NCI-H510A (cell line): ENCODE measurements around the gene CASD1.

ENCODE experiments used
- DNase-seq: peaks from one replicate; lab custom pipeline; 2025; lab: John Stamatoyannopoulos, UW

Gene CASD1

DNA sequence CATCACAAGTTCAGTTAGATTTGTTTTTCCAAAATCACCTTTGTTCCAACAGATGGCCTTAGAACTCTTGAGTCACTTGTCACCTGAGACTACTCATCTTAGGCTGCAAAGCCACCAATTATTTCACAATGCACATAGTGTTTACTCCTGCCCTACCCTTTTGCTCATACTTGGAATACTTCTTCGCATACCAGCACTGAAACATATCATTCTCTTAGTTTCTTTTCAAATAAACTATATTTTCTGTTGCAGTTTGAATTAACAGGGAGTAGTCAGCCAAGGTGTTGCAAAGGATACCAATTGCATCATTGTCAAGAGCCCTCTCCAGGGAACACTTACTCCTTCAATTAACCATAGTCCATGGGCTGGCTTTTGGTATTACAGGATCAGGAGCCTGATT, 71.0 kb downstream of the CASD1 start:
- DNase-seq: no peak

DNA sequence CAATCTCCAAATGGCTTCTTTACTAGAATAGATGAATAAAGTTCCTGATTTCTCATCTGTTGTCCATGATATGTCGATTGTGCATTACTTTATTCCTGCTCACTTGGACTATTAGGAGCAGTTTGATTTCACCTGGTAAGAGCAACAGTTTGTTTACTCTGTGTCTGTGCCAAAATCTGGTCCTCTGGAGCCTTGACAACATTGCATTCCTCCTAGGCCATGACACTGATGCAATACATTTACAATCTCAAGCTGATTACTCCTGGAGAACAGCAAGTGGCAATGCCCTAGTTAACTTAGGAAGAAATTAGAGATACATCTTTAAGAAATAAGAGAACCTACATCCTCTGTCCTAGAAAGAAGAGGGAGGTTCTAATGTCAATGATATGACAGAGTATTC, 74.5 kb downstream of the CASD1 start:
- DNase-seq: no peak

DNA sequence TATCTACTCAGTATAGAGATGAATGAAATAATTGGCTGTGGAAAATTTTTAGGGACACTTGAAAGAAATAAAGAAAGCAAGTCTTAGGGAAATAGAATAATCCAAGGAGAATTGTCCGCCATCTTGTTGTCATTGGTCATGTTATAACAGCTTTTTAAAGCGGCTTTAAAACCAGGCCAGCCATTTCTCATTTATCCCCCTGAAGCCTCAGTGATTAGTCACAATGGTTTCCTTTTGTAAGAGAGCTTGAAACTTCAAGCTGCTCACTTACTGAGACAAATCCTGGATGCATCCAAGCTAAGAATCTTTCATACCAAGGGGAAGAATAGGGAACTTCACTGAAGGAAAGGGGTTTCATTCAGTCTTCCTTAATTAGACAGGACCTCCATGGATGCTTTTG, 78.5 kb downstream of the CASD1 start:
- DNase-seq: no peak

DNA sequence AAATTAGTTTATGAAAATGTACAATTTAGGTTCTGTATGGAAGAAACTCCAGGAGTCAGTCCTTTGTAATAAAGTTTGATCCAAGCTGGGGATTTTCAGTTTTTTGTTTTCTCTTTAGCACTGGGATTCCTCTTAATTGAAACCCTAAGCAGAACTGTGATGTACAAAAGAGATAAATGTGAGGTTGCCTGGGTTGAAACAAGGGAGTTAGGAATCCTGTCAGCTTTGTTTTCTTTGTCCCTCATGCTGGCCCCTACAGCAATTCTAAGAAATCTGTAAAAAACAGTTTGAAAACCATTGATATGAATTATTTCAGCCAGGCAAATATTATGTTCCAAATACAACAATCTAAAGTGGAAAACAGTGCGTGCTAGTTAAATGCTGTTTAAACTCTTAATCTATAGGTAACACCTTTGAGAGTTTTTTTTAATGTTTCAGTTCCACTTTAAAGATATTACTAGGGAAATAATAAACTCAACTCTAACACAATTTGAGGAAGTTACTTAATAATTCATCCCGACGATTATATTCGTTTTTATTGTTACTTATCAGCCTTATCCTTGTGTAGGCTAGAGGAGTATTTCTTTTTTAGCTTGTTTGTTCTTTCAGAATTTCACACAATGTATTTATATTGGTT, 81.0 kb downstream of the CASD1 start:
- DNase-seq: no peak

DNA sequence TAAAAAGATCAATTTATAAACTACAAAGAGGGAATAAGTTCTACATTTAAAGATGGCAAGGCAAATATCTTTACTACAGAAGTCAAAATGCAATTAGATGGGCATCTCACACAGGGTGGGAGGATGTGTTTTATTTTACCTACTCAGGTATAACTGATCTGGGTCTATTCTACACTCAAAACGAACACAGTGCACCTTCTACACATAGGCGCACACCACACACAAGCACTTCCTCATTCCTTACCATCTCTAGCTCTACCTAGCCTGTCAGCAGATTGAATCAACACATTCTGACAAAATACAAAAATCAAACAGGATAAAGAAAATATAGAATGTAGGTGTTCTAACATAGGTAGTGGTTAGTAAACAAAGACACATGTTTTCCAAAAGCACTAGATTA, 81.6 kb downstream of the CASD1 start:
- DNase-seq: no peak

DNA sequence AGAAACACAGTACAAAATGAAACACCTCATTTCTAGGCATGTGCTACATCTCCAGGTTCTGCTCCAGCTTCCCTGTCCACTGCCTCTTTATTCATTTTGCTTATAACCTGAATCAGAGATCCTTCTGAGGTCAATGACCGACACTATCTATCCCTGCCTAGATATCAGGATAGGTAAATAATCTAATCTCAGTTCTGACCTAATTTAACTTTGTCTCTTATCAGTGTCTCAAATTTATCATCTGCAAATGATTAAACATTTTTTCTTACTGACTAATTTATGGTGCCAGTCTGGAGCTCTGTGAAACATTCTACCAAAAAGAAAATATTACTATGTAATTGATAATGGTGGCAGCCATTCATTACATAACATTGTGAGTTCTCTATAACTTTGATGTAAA, 85.3 kb downstream of the CASD1 start:
- DNase-seq: no peak

DNA sequence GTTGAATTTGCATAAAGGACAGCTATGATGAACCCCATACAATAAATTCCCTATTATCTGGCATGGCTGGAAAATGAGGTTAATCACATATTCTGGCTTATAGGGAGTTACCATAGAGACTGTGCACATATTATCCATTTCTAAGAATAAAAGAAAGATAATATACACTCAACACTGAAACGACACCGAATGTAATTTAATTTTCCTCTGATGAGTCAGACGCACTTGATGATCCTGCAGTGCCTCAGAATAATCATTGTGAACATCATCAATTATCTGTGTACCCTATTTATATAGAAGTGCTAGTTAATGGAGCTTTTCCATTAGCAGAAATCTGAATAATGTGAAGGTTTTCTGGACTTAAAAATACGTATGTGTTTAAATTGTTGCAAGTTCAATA, 86.1 kb downstream of the CASD1 start:
- DNase-seq: no peak

DNA sequence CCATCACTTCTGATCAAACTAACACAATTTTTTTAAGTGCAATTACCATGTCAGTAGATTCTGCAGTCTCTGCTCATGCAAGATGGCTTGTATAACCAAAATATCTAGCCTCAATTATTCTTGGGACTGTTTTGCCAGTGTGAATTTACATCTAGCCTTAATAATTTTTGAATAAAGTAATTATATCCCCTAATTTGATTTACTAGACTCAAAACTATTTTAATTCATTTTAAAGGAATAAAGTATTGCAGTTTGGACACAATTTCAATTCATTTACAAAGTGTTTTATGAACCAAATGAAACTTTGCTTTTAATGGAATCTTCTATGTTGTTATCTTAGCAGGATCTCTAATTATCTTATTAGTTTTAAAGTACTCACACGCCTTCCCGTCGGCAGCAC, 90.7 kb downstream of the CASD1 start:
- no peak for DNase-seq

DNA sequence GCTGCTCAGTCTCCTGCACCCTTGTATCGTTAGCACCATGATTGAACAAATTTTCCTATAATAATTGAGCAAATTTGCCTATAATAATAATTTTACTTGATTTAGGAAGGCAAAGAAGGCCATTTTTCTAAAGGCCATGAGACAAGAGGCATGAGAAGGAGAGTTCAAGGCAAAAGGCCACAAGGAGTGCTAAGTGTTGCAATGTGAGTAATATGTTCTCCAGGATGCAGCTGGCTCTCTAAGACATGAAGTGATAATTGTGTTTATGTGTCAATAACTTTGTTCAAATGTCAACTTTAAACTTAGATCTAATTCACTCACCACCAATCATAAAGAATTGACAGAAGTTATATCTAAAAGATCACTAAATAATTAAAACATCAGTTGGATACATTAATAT, 92.6 kb downstream of the CASD1 start:
- no peak for DNase-seq

DNA sequence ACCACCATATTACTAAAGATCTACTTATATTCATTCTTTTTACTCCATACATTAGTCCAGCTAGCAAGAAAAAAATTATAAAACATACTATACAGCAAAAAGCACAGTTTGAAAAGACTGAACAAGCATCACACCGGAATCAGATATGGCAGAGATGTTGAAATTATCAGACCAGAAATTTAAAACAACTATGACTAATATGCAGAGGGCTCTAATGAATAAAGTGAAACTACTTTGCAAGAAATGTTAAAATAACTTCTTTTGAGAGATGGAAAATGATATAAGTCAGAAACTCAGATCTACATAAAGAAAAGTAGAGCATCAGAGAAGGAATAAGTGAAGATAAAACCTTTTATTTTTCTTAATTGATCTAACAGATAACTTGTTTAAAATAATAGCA, 95.4 kb downstream of the CASD1 start:
- no peak for DNase-seq
